ENCODE measurements around the gene FAM53B.
A peak's percentile ranks its signal among the peaks of the same experiment; 100 is the strongest.

The FAM53B gene

GRCh38 chr10:124731551-124731950 is 12.6 kb downstream of the FAM53B start:
- no peak for DNase-seq (ENCODE audit: low read depth)
- H3K4me3 ChIP-seq (ENCODE audit: low read depth, low read length), result no peak overlapping the region

- no peak overlapping the region for H3K4me3 ChIP-seq (ENCODE audit: low read depth, low read length)
- no peak for DNase-seq (ENCODE audit: low read depth)
Measured at GRCh38 chr10:124730790-124731189, 13.4 kb downstream of the FAM53B start.

- no peak for DNase-seq (ENCODE audit: low read depth)
- H3K4me3 ChIP-seq (ENCODE audit: low read depth, low read length), result no peak overlapping the region
Measured at GRCh38 chr10:124728830-124729661, 15.1 kb downstream of the FAM53B start.

DNA sequence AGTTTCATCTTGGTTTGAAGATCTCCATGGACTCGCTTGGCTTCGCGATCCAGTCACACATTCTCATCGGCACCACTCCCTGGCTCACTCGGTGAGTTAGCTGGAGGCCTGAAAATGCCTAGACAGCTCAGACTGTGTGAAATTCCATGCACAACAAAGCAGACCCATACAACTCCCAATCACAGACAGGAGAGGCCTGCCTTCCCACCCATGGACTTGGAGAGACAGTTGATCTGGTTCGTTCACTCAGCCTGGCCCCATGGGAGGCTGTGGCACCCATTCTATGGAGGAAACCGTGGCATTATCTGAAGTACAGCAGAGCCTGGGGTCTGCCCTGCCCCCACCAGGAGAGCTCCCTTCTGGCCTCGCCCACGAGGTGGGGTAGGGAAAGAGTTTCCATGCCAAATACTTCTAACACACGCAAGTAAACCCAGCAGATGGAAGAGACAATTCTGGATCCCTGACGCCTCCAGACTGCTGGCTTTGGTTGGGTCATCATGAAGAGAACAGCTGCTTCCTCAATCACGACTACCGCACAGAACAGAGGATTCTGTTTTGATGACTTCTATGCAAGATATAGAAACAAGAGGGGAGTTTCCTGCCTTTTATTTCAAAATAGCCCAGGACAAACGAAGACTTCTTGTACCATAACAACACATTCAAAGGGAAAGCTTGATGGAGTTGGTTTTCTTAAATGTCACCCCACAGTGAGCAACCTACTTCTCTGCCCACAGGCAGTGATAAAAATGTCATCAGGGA is 15.9 kb downstream of the FAM53B start:
- H3K4me3 ChIP-seq (ENCODE audit: low read depth, low read length), result no peak overlapping the region
- DNase-seq (ENCODE audit: low read depth), result peak; percentile 61

DNA sequence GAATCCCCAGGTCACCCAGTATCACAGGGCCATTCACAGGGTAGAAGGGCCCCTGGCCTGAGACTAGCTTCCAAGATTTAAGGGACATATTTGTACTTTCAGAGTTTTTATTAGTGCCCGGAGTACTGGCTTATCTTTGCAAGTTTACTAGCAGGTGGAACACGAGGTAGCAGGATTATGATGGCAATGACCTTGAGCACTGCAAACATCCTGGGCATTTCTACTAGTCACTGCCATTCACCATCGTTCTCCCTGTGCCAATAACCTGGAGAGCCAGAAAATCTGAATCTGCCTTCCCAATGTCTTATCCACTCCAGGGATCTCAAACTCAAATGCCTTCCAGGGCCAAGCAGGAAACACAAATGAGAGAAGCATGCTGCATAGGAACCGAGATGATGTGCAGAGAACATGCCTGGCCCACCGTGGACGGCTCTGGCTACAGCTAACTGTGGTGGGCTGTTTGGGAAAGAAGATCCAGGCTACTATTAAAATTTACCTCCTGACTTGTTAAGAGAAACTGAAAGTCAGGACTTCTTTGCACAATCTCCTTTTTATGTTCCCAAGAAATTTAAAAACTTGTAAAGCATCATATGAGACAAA is 16.7 kb downstream of the FAM53B start:
- no peak for DNase-seq (ENCODE audit: low read depth)
- no peak overlapping the region for H3K4me3 ChIP-seq (ENCODE audit: low read depth, low read length)

GRCh38 chr10:124725791-124726190 is 18.4 kb downstream of the FAM53B start:
- no peak overlapping the region for H3K4me3 ChIP-seq (ENCODE audit: low read depth, low read length)
- DNase-seq (ENCODE audit: low read depth), result no peak

DNA sequence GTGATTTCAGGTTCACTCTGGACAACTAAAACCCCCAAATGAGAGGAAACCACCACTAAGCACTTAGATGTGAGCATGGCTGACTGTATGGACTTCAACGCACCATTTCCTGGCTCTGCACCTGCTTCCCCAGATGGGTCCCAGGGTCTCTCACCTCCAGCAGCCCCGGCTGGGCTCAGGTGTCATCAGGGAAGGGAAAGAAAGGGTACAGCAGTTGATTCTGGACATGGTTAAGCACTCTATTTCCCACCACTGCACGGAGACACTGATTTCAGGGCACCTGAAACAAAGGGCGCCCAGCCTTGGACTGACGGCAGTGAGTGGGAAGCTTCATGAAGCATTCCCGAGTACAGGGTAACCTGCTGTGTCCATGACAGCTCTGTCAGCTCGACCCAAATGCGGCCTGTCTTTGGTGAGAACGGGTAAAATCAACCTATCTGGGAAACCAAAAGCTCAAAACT is 19.0 kb downstream of the FAM53B start:
- no peak overlapping the region for H3K4me3 ChIP-seq (ENCODE audit: low read depth, low read length)
- DNase-seq (ENCODE audit: low read depth), result no peak

- H3K4me3 ChIP-seq (ENCODE audit: low read depth, low read length), result no peak overlapping the region
- DNase-seq (ENCODE audit: low read depth), result no peak
Measured at GRCh38 chr10:124724279-124725027, 19.7 kb downstream of the FAM53B start.

DNA sequence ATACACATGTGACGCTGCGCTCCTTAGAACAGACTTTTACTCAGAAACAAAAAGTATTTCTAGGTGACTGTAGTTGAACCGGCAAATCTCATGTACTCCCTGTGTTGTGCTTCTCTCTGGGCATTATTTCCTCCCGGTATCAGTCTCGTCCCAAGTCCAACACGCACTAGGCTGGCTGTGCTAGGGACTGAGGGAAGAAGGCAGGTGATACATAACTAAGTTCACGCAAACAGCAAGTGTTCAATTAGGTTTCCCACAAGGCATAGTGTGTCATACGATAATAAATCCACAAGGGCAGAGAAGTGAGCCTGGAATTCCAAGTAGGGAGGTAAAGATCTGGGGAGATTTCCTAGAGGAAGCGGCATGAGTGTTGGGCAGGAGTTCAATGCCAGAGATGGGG is 20.4 kb downstream of the FAM53B start:
- DNase-seq (ENCODE audit: low read depth), result no peak
- no peak overlapping the region for H3K4me3 ChIP-seq (ENCODE audit: low read depth, low read length)

DNA sequence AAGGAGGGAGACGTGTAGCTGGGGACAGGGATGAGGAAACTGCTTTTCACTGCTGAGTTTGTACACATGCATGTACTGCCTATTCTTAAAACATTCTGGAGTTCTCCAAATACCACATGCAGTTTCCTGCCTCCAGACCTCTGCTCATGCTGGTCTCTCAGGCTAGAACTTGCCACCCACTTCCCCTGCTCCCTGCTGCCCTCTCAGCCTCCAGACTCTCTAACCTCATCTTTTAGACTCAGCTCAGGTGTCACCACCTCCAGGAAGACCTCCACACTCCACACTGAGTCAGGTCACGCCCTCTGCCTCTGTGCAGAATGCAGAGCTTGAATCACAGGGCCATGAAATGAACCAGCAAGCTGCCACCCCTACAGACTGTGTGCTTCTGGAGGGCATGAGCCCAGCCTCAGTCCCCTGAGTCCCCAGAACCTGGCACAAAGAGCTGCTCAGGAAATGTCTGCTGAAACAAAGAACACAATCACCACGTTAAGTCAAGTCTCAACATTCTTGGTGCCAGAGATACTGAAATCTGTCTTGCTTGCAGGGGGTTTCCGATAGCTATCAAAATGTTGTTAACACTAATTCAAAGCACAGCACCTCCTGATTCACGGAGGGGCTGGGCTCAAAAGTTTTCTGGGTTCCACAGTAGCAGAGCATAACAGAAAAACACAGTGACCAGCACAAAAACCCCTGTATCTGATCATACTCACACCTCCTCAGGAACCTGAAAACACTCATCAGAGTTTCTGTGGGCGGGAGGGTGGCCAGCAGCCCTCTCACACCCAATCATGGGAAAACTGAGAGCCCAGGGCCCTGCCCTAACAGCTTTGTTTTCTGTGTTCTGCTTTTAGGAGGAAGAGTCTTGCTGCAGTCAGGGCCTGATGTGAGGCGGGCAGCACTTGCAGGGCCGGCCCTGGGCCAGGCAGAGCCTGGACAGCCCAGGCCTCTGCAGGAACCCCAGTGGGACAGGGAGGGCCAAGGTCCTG is 21.1 kb downstream of the FAM53B start:
- no peak for DNase-seq (ENCODE audit: low read depth)
- no peak overlapping the region for H3K4me3 ChIP-seq (ENCODE audit: low read depth, low read length)

DNA sequence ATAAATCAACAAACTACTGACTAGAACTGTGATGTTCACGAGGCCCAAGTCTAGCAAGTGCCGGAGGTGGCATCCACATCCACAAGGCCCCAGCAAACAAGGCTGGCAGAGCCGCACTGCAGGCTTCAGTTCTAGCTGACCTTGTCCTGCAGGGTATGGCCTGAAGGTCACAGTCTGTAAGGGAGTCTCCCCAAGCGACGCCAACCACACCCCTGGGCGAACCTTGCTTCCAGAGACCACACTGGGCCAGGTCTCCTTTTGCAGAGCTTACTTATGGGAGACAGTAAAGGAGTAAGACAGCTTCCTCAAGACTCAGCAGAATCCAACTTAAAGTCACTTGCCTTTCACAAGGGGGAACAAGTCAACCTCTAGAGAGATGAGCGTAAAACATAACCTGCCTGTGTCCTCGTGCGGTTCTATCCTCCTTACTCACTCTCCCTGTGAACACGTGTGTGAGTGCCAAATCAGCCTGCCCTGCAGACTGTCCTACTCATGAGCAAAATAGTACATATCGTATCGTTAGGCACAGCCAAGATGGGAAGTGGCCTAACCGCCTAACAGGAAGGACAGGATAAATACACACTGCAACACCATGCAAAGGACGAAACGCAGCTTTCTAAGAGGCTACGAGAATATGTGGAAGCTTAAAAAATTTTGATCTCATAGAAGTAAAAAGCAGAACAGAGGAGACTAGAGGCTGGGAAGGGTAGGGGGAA is 22.7 kb downstream of the FAM53B start:
- no peak overlapping the region for H3K4me3 ChIP-seq (ENCODE audit: low read depth, low read length)
- peak; percentile 36 for DNase-seq (ENCODE audit: low read depth)

GRCh38 chr10:124719213-124719851 is 24.8 kb downstream of the FAM53B start:
- DNase-seq (ENCODE audit: low read depth), result no peak
- no peak overlapping the region for H3K4me3 ChIP-seq (ENCODE audit: low read depth, low read length)

GRCh38 chr10:124717911-124718741 is 26.1 kb downstream of the FAM53B start:
- no peak overlapping the region for H3K4me3 ChIP-seq (ENCODE audit: low read depth, low read length)
- DNase-seq (ENCODE audit: low read depth), result no peak

- H3K4me3 ChIP-seq (ENCODE audit: low read depth, low read length), result no peak overlapping the region
- no peak for DNase-seq (ENCODE audit: low read depth)
Measured at GRCh38 chr10:124717041-124717757, 27.0 kb downstream of the FAM53B start.

DNA sequence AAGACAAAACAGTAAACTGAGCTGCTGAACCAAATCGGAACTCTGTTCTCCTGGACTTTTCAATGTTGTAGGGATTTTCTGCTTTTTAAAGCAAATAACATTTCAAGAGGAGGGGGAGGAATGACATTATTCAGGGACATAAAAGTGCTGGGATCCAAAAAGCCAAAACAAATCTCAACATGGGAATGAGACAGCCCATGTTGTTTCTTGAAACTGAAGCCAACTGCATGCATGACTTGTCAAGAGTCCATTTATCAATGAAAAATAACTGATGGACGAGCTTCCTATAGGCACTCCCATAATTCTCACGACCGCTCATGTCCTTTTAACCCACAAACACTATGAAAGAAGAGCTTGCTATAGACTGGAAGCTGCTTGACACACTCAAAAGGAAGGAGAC is 27.8 kb downstream of the FAM53B start:
- H3K4me3 ChIP-seq (ENCODE audit: low read depth, low read length), result no peak overlapping the region

GRCh38 chr10:124715439-124715838 is 28.7 kb downstream of the FAM53B start:
- no peak for DNase-seq (ENCODE audit: low read depth)
- H3K4me3 ChIP-seq (ENCODE audit: low read depth, low read length), result no peak overlapping the region

More for the DNA sequence above, 27.8 kb downstream of the FAM53B start:
- no peak for DNase-seq (ENCODE audit: low read depth)

Data from skeletal muscle cell (primary cell).